HepG2 (cell line): ENCODE data around the gene HDAC5. TPM values are rescaled to one million over a fixed set of nuclear protein-coding genes. Genes with fewer than 3 reads are reported as not detected.

Experiments used
- DMTF1 ChIP-seq: sonication (generic); formaldehyde crosslinking; IDR thresholded peaks from 2 replicates; pipeline ENCODE4 v1.4.0; 2020; ENCODE audit warnings: mild to moderate bottlenecking, missing genetic modification reagents
- E2F5 ChIP-seq: sonication (generic); formaldehyde crosslinking; conservative IDR thresholded peaks from 2 replicates; pipeline ENCODE4 v1.4.0; 2020; ENCODE audit warnings: missing genetic modification reagents
- HCFC1 ChIP-seq: fragments of 150-350 bp; IDR thresholded peaks from 2 replicates; pipeline ENCODE4 v1.6.1; 2014; ENCODE audit warnings: low read depth, low read length
- HIVEP1 ChIP-seq: sonication (generic); formaldehyde crosslinking; IDR thresholded peaks from 2 replicates; pipeline ENCODE4 v1.4.0; 2020; ENCODE audit warnings: mild to moderate bottlenecking, missing genetic modification reagents
- HNRNPK ChIP-seq: fragments of 200-400 bp; formaldehyde crosslinking; IDR thresholded peaks from 2 replicates; pipeline ENCODE4 v1.6.1; 2018; ENCODE audit warnings: low read length, low read depth, moderate library complexity, mild to moderate bottlenecking; ENCODE audit not compliant: poor library complexity, severe bottlenecking
- HOXA7 ChIP-seq: sonication (generic); formaldehyde crosslinking; IDR thresholded peaks from 2 replicates; pipeline ENCODE4 v1.8.1; 2022; ENCODE audit warnings: mild to moderate bottlenecking, missing genetic modification reagents, moderate library complexity
- NR2F1 ChIP-seq, 2 experiments: fragments of 450-650 bp in 1 of 2; formaldehyde crosslinking in 1 of 2; IDR thresholded peaks; 2 replicates each; pipeline versions ENCODE4 v1.5.0 to v1.6.1; 2016 to 2020; ENCODE audit warnings: mild to moderate bottlenecking in 1 of 2, missing compliant biosample characterization in 1 of 2, missing genetic modification reagents in 1 of 2, moderate library complexity in 1 of 2
- PAWR ChIP-seq: sonication (generic); formaldehyde crosslinking; IDR thresholded peaks from 2 replicates; pipeline ENCODE4 v1.4.0; 2020; ENCODE audit warnings: missing genetic modification reagents, mild to moderate bottlenecking, borderline replicate concordance
- PAXIP1 ChIP-seq: sonication (generic); formaldehyde crosslinking; conservative IDR thresholded peaks from 2 replicates; pipeline ENCODE4 v1.4.0; 2020; ENCODE audit warnings: mild to moderate bottlenecking, missing genetic modification reagents, moderate library complexity
- THAP8 ChIP-seq: sonication (generic); formaldehyde crosslinking; IDR thresholded peaks from 2 replicates; pipeline ENCODE4 v1.5.1; 2020; ENCODE audit warnings: missing genetic modification reagents, mild to moderate bottlenecking, borderline replicate concordance
- ZBTB7B ChIP-seq: sonication (generic); formaldehyde crosslinking; IDR thresholded peaks from 2 replicates; pipeline ENCODE4 v1.4.0; 2020; ENCODE audit warnings: missing genetic modification reagents
- ZNF12 ChIP-seq: sonication (generic); formaldehyde crosslinking; IDR thresholded peaks from 2 replicates; pipeline ENCODE4 v1.5.0; 2020; ENCODE audit warnings: missing genetic modification reagents
- ZNF124 ChIP-seq: sonication (generic); formaldehyde crosslinking; IDR thresholded peaks from 2 replicates; pipeline ENCODE4 v1.4.0; 2020; ENCODE audit warnings: missing genetic modification reagents
- ZNF251 ChIP-seq: sonication (generic); formaldehyde crosslinking; IDR thresholded peaks from 2 replicates; pipeline ENCODE4 v1.9.0; 2021; ENCODE audit warnings: mild to moderate bottlenecking, missing genetic modification reagents
- ZNF280D ChIP-seq: sonication (generic); formaldehyde crosslinking; IDR thresholded peaks from 2 replicates; pipeline ENCODE4 v1.5.1; 2020; ENCODE audit warnings: mild to moderate bottlenecking, missing genetic modification reagents
- ZNF292 ChIP-seq: sonication (generic); formaldehyde crosslinking; IDR thresholded peaks from 2 replicates; pipeline ENCODE4 v1.8.1; 2022; ENCODE audit warnings: mild to moderate bottlenecking, low read depth, missing genetic modification reagents, borderline replicate concordance
- ZNF3 ChIP-seq: IDR thresholded peaks from 2 replicates; pipeline ENCODE4 v1.7.0; 2017; ENCODE audit warnings: inconsistent platforms
- ZNF841 ChIP-seq: sonication (generic); formaldehyde crosslinking; IDR thresholded peaks from 2 replicates; pipeline ENCODE4 v1.8.1; 2023; ENCODE audit warnings: missing genetic modification reagents, borderline replicate concordance
- polyA plus RNA-seq, 8 experiments: library from polyadenylated mRNA; depleted of rRNA in 3 of 8; stranded (reverse) in 7 of 8; unstranded in 1 of 8; fragments of >200 nt; fragmentation: Illumina TruSeq in 4 of 8; extraction: Trizol in 4 of 8; gene quantifications; 2 replicates each; pipeline versions ENCODE4 v1.2.1 to v1.2.3, GENCODE V29; 2011 to 2016; ENCODE audit warnings: low read depth in 4 of 8, missing spikeins in 1 of 8, mixed read lengths in 1 of 8; ENCODE audit not compliant: insufficient read depth in 1 of 8
- total RNA-seq, 5 experiments: library from RNA; depleted of rRNA; stranded (reverse); fragments of >200 nt; fragmentation: Illumina TruSeq; extraction: Trizol; gene quantifications; 2 replicates each; pipeline ENCODE4 v1.2.3, GENCODE V29; 2016; ENCODE audit warnings: low read depth in 1 of 5

Gene HDAC5
- total and polyA plus RNA-seq, 2 of the 13 experiments (the other 11 are each of a cell fraction or from before 2014, with no cell fraction given), result 46.4 to 85.4 TPM

- TF ChIP-seq DMTF1 (CRISPR knock-in tag) (no peak), HOXA7 (CRISPR knock-in tag) (no peak), ZNF124 (no peak), ZNF280D (CRISPR knock-in tag) (no peak), THAP8 (CRISPR knock-in tag) (no peak), ZBTB7B (CRISPR knock-in tag) (no peak), ZNF3 (no peak), ZNF251 (CRISPR knock-in tag) (no peak), E2F5 (no peak), NR2F1 (CRISPR knock-in tag; IDR thresholded peaks at IDR 0.05) (no peak), PAWR (no peak), ZNF12 (CRISPR knock-in tag) (no peak), HCFC1 (no peak), PAXIP1 (CRISPR knock-in tag) (peak; percentile 53), HNRNPK (no peak), ZNF292 (CRISPR knock-in tag) (peak; percentile 63; the same call in 1 of the 2 replicates), ZNF841 (CRISPR knock-in tag) (no peak), HIVEP1 (no peak)
These were observed 47.2 kb upstream of the HDAC5 start, which contains the start of gene ASB16 (continued) for GRCh38 chr17:44170499-44171201.
